Measurements from ENCODE around the gene CAPN10. TPM values are rescaled to one million over a fixed set of nuclear protein-coding genes. Genes with fewer than 3 reads are reported as not detected.

Gene CAPN10
- total RNA-seq, 4 donors from 2014 or later, result 28.0 to 66.3 (median 54.8) TPM

DNA sequence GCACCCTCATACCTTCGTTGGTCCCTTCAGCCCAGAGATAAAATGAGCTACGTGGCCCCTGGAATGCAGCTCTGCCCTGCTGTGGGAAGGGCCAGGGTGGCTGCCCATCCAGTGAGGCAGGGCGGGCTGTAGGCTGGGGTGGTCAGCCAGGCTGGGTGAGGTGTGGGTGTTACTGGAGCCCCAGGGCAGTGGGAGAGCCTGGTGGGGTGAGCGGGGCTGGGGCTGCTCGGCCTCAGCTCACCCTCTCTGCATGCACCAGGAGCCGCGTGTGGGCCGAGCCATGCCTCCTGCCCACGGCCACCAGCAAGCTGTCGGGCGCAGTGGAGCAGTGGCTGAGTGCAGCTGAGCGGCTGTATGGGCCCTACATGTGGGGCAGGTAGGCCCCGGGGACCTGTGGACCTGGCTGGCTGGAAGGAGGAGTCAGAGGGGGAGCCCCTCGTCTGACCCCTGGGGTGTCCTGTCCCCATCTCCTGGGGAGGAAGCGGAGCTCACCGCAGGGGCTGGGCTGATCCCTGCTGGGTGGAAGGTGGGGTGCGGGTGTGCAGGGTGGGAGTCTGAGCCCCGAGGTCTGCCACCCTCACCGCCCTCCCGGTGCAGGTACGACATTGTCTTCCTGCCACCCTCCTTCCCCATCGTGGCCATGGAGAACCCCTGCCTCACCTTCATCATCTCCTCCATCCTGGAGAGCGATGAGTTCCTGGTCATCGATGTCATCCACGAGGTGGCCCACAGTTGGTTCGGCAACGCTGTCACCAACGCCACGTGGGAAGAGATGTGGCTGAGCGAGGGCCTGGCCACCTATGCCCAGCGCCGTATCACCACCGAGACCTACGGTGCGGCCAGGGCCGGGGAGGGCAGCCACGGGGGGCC lies 12.8 kb upstream of the CAPN10 start:
- TF ChIP-seq POLR2A (IDR thresholded peaks at IDR 0.05) (no peak), EP300 (IDR thresholded peaks at IDR 0.05) (no peak)
- TF ChIP-seq, protein P1, sequence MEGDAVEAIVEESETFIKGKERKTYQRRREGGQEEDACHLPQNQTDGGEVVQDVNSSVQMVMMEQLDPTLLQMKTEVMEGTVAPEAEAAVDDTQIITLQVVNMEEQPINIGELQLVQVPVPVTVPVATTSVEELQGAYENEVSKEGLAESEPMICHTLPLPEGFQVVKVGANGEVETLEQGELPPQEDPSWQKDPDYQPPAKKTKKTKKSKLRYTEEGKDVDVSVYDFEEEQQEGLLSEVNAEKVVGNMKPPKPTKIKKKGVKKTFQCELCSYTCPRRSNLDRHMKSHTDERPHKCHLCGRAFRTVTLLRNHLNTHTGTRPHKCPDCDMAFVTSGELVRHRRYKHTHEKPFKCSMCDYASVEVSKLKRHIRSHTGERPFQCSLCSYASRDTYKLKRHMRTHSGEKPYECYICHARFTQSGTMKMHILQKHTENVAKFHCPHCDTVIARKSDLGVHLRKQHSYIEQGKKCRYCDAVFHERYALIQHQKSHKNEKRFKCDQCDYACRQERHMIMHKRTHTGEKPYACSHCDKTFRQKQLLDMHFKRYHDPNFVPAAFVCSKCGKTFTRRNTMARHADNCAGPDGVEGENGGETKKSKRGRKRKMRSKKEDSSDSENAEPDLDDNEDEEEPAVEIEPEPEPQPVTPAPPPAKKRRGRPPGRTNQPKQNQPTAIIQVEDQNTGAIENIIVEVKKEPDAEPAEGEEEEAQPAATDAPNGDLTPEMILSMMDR (IDR thresholded peaks at IDR 0.05), result no peak
- Histone ChIP-seq H3K36me3 (peaks cover 0 to 86% (median 21%) of the 10 kb centered on the region in 3 donors), H3K4me1 (peaks cover 0 to 56% (median 18%) of the 10 kb centered on the region in 4 donors), H3K4me3 (no peak overlapping the region), H3K9me3 (no peaks in the 10 kb centered on the region), H3K27me3 (no peaks in the 10 kb centered on the region), H3K27ac (peak overlapping the region in 1 of 4 donors; percentile 58)
- 84 to 92% methylated on average over 20 to 32 of the region's 37 CpGs for WGBS, 2 donors
- DNase-seq (ENCODE audit: low spot score in 2 of 2), result no peak

DNA sequence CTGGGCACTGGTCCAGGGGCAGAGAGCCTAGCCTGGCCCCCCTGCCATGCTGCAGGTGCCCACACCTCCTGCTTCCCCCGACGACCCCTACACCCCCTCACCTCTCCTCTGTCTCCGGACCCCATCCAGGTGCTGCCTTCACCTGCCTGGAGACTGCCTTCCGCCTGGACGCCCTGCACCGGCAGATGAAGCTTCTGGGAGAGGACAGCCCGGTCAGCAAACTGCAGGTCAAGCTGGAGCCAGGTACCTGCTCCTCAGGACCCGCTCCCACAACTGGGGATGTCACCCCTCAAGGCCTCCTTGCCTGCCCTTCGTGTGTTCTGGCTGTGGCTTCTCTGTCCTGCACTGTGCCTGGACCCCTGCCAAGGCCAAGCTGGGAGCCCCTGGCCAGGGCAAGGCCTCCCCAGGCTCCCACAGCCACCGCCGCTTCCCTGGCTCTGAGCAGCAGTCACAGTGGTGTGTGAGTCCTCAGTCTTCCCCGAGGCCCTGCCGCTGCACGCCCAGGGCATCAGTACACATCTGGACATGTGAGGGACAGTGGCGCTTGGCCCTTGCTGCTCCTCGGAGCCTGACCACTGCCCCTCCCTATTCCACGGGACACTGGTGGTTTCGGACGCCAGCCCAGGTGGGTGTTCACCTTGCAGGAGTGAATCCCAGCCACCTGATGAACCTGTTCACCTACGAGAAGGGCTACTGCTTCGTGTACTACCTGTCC lies 12.0 kb upstream of the CAPN10 start:
- Histone ChIP-seq H3K27me3 (no peaks in the 10 kb centered on the region), H3K9me3 (no peaks in the 10 kb centered on the region), H3K4me3 (no peak overlapping the region), H3K4me1 (peaks cover 0 to 57% (median 20%) of the 10 kb centered on the region in 4 donors), H3K27ac (peak overlapping the region in 1 of 4 donors; percentile 58), H3K36me3 (peaks cover 0 to 86% (median 21%) of the 10 kb centered on the region in 3 donors)
- WGBS, 2 donors, result 85 to 86% methylated on average over 12 to 18 of the region's 21 CpGs
- TF ChIP-seq, protein P1 (IDR thresholded peaks at IDR 0.05), result no peak
- TF ChIP-seq POLR2A (IDR thresholded peaks at IDR 0.05) (no peak), EP300 (IDR thresholded peaks at IDR 0.05) (no peak)
- no peak for DNase-seq (ENCODE audit: low spot score in 2 of 2)

DNA sequence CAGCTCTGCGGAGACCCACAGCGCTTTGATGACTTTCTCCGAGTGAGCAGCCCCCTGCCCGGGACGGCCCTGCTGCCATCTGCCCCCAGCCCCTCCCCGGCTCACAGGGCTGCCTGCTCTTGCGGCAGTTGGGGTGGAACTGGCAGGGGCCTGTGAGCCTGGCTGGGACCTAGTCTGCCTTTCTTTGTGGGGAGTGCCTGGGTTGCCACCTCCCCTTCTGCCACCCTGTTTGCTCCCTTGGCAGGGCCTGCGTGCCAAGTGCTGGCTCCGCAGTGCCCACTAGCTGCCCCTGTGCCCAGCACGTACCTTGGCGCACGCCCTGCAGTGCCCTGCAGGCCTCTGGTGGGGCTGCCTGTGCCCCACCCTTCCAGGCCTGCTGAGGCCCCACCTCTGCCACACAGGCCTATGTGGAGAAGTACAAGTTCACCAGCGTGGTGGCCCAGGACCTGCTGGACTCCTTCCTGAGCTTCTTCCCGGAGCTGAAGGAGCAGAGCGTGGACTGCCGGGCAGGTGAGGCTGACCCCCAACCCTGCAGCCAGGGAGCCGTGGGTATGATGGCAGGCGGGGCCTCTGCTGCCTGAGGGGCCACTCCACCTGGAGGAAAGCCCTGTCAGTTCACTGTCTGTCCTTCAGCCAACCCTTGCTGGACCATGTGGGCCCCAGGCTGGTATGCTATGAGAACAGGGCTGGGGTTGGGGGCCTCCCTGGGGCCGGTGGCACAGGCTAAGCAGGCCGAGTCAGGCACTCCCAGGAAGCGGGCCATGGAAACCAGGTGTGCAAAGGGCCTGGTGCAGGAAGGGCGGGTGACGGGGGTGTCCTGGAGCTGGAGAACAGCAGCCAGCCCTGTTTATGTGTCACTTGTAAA lies 11.2 kb upstream of the CAPN10 start:
- H3K4me3 ChIP-seq, result no peak overlapping the region
- WGBS, 2 donors, result 81 to 82% methylated on average over 17 to 23 of the region's 23 CpGs
- H3K4me1 ChIP-seq, result peaks cover 0 to 57% (median 20%) of the 10 kb centered on the region in 4 donors
- H3K36me3 ChIP-seq, result peaks cover 0 to 92% (median 21%) of the 10 kb centered on the region in 3 donors
- no peak for TF ChIP-seq EP300 (IDR thresholded peaks at IDR 0.05)
- TF ChIP-seq, protein P1 (IDR thresholded peaks at IDR 0.05), result no peak
- TF ChIP-seq POLR2A (IDR thresholded peaks at IDR 0.05), result no peak
- DNase-seq (ENCODE audit: low spot score in 2 of 2), result no peak
- H3K27me3 ChIP-seq, result no peaks in the 10 kb centered on the region
- H3K27ac ChIP-seq, result peak overlapping the region in 1 of 4 donors; percentile 58
- no peaks in the 10 kb centered on the region for H3K9me3 ChIP-seq

DNA sequence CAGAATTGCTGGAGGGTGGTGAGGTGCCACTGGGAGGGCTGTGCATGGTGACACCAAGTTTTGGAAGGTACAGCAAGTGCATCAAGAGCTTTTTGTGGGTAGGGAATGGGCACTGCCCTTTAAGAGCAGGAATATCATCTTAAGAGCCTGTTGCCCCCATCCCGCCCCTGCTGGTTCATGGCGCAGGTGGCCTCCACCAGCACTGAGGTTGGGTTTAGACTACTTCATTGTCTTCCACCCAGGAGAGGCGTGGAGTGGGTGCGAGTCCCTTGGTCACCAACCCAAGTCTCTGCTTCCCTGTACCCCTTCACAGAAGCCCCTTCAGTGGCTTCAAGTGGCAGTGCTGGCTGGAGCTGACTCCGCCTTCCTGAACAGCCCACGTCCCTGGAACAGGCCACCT lies 10.5 kb upstream of the CAPN10 start:
- H3K4me1 ChIP-seq, result peaks cover 0 to 55% (median 15%) of the 10 kb centered on the region in 4 donors
- peak overlapping the region in 1 of 4 donors; percentile 58 for H3K27ac ChIP-seq
- H3K9me3 ChIP-seq, result peaks cover 0 to 2% (median 0%) of the 10 kb centered on the region in 4 donors
- no peaks in the 10 kb centered on the region for H3K27me3 ChIP-seq
- no peak for DNase-seq (ENCODE audit: low spot score in 2 of 2)
- TF ChIP-seq EP300 (IDR thresholded peaks at IDR 0.05) (no peak), POLR2A (IDR thresholded peaks at IDR 0.05) (no peak)
- TF ChIP-seq, protein P1 (IDR thresholded peaks at IDR 0.05), result no peak
- 76 to 81% methylated on average over 6 of the region's 6 CpGs for WGBS, 2 donors
- no peak overlapping the region for H3K4me3 ChIP-seq
- H3K36me3 ChIP-seq, result peaks cover 0 to 92% (median 21%) of the 10 kb centered on the region in 3 donors

Measured in tibial nerve (tissue), 4 donors.